Measurements from ENCODE around the gene MICALL1.

DNA sequence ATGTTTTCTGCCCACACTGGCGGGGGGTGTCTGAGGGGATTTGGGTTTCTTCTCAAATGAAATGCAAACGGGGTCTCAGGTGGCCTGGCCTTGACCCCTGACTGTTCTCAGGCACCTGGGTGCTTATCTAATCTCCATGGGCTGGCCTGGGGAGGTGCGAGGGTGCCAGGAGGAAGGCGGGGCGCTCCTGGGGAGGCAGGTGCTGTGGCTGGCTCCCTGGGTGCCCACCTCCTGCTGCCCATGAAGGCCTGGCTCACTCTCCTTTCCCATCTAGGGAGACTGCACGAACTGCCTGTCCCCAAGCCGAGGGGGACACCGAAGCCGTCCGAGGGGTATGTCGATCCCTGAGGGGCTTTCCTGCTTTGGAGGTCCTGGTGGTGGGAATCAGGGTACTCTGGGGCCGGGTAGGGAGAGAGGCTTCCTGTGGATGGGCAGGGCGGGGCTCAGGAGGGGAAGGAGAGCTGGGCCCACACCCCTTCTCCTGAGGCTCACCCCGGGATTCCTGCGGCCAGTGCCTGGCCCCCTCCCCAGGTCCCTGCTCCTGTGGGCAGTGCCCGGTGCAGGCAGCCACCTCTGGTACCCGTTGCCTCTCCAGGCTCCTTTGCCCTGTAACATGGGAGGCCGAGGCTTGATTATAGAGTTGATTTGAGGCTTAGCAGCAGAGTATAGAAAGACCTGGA is 18.4 kb downstream of the MICALL1 start:
- TF ChIP-seq CTCF (conservative IDR thresholded peaks at IDR 0.05) (no peak), ZFX (IDR thresholded peaks at IDR 0.05) (no peak)
